NOMO-1 treated with DMSO at 0.1 percent for 48 hours (cell line): ENCODE results near the gene CKMT2.

Experiments
- DNase-seq: peaks from one replicate; lab custom pipeline; 2025; ENCODE audit not compliant: unreplicated experiment; lab: John Stamatoyannopoulos, UW

The CKMT2 gene

DNA sequence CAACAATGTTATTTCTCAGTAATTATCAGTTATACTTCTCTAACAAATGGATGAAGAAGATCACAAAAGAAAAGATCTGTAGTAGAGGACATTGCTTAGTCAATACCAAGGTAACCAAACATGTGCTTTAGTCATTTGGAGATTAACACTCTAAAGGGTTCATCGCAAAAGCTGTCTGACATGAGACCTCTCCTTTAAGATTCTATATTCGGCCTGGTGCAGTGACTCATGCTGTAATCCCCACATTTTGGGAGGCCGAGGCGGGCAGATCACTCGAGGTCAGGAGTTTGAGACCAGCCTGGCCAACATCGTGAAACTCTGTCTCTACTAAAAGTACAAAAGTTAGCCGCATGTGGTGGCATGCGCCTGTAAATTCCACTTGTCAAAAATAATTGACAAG is 18.3 kb upstream of the CKMT2 start:
- no peak for DNase-seq

DNA sequence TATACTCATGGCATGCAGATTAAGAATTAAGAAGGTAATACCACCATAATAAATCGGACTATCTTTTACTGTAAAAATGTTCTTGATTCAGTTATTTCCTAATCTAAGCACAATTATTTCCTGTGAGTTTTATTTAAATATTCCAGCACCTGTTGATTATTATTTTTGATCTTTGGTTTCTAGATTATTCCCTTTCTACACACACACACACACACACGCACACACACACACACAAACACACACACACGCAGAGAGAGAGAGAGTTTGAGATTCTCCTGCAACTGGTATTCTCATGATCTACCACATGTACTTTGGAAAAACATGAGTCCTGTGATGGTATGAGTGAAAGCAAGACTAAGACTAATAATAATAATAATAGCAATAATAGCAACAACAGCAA is 17.0 kb upstream of the CKMT2 start:
- no peak for DNase-seq

DNA sequence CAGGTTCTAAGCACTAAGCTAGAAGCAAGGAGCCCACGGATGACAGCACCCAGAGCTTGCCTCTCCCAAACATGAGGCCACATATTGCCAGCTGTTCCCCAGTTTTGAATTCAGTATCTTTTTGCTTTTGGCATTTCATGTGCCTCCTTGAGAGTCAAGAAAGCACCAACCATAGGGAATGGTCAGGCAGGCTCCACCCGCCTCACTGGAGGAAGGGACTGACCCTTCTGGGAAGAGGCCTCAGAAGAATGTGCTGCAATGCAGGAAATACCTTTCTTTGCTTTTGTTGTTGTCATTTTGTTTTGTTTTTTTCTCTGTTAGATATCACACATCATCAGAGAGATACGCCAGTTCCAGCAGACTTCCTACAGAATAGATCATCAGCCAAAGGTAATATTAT is 13.7 kb upstream of the CKMT2 start:
- DNase-seq = no peak

DNA sequence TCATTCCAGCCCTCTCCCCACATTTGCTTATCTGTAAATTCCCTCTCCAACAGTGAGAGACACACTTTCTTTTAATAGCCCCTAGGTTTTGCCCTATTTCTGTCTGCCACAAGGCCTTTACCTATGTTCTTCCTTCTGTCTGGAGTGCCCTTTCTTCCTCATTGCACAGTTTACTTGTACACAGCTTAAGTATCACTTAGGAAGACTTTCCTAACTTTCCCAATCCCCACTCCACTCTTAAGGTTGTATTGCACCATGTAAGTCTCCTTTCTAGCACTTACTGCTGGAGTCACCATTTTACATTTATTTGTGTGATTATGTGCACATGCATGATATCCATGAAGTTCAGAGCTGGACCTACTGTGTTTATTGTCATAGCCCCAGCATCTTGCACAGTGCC is 10.8 kb upstream of the CKMT2 start:
- no peak for DNase-seq

DNA sequence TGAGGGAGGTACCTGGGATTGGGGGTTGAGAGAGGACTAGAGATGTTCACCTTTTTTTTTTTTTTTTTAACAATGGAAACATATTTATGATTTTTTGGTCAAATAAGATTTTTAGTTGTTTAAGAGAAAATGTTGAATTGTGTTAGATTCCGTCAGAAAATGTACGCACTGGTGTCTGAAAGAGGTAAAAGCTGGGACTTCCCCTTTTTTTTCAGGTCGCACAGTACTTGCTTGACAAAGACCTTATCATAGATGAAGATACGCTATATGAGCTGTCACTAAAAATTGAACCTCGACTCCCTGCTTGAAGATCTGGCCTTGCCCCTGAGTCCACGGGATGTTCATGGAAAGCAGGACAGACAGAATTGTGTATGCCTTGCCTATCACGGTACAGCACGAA is 7.7 kb upstream of the CKMT2 start:
- DNase-seq = no peak

DNA sequence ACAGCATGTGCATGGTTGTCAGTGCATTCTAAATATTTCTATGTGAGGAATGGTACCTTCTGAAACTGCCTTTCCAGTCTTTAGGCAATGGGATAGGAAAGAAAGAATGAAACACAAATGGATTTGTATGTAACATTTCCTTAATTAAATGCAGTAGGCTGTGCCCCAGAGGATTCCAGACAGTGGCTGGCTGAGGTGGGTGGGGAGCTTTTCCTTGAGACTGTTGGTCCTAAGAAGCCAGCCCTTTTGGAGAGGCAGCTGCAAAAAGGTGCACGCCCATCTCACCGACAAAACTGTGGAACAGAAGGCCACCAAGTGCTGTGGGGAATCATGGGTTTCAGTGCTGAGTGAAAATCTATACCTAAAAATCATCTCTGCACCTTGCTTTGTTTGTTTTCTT is 6.8 kb upstream of the CKMT2 start:
- no peak for DNase-seq

DNA sequence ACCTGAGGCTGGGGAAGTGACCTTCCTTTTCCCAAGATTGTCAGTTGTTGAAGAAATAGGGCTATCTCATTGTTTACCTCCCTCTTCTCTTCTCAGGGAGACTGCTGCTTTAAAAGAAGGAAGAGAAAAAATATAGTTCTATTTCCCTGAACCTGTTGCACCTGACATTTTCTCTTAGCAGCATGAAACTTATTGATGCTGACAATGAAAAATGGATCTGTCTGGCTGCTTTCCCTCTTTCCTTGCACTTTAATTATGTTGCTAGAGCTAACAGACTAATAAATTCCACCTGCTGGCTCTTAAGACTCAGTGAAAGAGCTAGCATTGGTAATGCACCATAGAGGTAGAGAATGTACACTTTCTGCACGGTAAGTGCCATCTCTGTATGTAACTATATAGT is 6.2 kb upstream of the CKMT2 start:
- DNase-seq = no peak

DNA sequence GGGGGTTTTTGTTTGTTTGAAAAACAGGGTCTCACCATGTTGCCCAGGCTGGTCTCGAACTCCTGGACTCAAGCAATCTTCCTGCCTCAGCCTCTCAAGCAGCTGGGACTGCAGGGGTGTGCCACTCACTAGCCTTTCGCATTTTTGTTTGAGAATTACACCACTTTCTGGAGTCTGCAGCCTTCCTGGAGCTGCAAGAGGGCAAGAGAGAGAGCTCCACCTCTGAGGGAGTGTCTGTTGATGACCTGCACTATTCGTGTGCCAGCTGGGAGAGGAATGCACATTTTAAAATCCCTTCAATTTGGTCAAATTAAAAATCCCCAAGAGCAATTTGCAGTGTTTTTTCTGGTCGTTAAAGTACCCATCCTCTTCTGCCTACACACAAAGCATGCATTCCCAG is 5.0 kb upstream of the CKMT2 start:
- no peak for DNase-seq

DNA sequence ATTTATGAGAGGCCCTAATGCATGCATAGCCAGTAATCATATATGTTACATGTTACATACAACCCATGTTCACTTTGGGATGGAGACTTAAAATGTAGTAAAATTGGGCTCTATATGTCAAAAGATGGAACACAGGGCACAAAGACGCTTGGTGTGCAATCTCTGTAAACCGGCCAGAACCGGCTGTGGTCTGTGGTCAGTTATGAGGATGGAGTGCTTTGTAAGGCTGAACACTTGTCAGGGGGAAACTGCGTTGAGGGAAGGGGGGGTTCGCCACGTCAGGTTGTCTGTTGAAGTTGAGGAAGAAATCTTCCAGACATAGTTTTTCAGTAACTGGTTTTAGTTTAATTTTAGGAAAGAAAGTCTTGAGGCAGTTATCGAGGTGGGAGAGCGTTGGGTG is 2.7 kb upstream of the CKMT2 start:
- DNase-seq = no peak

DNA sequence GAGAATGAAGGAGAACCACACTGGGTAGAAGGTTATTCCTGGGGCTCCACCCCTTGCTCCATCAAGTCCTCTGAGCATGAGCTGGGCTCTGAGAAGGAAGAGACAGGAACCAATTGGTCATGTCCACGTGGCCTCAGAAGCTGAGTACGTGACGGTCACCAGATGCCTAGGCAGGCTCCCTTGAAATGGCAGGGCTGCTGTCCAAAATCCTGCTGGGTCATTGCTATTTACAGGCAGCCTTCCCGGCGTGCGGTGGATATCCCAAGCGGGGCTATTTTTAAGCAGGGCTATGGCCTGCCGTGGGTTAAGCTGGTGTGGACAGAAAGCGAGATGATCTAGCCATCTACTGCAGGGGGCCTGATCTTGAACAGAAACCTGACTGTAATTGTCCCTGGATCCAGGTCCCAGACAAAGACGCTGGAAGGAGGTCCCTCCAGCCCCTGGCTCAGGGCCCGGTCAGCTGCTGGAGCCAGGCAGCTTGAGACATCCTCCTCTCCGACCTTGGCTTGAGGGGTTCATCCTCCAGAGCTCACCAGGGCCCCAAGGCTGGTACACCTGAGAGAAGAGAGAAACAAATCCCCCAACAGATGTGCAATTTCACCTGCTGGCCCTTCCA is 550 bp upstream of the CKMT2 start:
- no peak for DNase-seq

DNA sequence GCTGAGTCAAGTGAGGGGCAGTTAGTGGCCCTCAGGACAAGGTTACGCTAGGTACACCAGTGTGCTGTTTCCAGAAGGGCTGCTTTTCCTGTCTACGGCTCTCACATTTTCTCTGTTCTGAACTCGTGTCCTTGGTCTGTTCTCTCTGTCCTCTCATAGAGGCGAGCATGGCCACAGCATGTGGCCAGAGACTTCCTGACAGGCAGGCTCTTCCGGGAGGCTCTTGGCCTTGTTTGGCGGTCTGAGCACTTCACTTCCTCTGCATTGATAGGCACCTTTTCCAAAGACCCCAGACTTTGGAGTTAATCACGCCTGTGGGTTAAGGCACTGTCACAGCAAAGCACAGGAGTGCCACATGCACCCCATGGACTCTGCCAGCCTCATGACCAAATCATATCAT is 1.2 kb downstream of the CKMT2 start:
- no peak for DNase-seq

DNA sequence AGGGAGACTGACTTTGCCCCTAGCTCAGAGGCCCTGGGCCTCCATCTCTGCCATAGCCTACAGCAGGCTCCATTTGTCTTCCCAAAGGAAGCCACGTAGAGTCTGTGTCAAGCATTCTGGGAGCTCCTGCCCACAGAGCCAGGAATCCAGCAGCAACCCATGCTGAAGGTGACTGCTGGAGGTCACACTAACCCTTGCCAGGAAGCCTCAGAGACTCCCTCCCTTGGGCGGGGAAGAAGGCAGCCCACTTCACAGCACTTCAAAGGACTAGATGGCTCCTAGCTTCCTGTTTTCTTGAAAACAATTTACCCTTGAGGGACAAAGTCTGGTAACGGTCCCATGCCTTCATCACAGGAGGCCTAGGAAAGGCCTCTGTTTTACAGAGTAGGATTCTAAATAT is 1.7 kb downstream of the CKMT2 start:
- DNase-seq = no peak

DNA sequence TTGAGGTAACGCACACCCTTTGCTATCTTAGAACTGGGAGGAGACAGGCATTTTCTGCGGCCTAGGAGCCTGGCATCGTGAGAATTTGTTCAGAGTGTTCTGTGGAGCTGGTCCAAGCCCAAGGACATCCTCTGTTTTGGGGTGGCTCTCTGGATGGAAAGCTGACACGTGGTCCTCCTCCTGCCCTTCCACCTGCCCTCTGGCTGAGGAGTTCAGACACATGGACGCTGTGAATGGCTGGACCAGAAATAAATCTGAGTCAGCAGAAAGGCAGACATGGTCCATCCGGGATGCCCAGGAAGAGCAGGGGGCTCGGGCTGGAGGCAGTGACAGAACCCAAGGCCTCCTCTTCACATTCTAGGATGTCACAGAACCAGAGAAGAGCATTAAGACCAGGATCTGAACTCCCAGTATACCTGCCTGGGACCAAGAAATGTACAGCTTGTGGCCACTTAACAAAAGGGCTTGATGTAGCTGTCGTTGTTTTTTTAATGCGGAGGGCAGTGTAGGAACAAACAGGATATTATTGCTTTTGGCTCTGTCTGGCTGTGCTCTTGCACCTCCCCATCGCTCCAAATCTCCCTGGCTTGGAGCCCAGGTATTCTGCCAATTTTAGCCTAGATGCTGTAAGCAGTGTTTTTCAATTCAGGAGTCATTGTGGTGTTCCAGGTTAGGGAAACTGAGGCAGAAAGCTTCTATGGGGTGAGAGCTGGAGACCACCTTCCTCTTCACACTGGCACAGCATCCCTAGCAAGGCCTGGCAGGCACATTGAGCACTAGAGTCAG is 2.4 kb downstream of the CKMT2 start:
- DNase-seq = no peak

DNA sequence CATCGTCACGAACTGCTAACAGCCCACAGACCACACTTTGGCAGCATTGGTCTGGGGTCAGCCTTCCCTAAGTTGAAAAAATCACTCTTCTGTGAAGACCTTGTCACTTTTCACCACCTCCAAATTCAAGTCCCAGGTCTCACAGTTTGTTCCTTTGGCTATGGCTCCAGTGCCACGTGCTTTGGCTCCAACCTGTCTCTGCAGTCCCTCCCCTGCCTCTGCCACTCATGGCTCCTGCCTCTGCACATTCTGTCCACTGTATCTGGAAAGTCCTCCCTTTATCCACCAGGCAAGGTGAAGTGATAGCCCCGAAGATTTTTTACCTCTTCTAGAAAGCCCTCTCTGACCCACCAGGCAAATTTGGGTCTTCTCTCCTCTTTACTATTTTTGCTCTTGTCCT is 5.3 kb downstream of the CKMT2 start:
- DNase-seq = no peak

DNA sequence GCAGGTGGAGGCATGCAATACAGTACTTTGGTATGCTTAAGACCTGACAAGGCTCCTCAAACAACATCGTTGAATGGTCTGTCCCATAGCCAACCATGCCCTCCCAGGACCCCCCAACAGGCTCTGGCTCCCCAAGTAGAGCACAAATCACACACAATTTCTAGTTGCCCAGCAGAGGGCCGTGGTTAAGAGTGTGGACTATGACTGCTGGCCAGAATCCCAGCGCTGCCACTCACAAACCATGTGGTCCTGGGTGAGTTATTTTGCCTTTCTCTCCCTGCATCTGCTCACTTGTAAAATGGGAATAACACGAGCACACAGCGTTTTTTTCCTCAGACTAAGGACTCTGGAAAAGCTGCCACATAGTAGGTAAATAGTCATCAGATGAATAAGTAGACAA is 6.5 kb downstream of the CKMT2 start:
- no peak for DNase-seq

DNA sequence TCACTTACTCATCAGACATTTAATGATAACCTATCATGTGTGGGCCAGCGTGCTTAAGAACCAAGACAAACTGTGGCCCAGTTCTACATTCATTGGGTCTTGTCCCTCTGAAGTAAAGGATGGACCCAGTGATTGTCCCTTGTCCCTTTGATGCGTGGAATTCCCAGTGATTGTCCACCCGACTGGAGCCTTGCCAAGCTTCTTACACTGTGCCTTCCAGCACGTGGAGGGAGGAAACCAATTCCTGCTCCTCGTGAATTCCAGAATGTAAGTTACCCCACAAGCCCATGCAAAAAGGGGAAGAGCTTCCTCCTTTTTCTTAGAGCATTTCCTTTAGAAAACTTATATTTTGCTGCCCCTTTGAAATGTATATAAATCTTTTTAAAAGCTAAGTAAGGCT is 7.9 kb downstream of the CKMT2 start:
- DNase-seq = no peak

DNA sequence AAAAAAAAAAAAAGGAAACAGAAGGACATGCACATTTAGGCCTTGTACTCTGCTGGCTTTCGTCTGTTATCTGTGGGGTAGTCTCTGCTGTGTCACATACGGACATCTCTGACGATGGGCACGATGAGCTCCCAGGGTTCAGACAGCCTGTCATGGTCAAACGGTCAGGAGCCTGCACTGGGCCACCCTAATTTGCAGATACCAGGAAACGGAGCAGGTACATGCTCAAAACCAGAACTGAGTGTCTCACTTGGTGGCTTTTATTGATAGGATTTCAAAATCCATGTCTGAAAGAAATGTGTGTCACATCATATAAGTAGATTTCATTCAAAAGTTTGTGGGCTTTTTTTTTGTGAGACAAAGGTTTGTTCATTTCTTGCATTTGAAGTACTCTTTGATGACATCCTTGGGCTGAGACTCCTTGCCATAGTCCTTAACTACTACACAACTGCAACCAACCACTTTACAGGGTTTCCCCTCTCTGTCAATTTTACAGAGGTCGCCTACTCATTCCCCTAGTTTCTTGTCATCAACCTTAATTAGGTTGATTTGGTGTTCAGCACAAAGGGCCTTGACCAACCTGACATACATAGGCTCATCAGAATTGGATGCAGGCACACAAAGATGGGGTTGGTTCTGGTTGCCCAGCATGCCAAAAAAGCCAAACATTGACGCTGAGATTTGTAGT is 9.0 kb downstream of the CKMT2 start:
- DNase-seq = no peak

DNA sequence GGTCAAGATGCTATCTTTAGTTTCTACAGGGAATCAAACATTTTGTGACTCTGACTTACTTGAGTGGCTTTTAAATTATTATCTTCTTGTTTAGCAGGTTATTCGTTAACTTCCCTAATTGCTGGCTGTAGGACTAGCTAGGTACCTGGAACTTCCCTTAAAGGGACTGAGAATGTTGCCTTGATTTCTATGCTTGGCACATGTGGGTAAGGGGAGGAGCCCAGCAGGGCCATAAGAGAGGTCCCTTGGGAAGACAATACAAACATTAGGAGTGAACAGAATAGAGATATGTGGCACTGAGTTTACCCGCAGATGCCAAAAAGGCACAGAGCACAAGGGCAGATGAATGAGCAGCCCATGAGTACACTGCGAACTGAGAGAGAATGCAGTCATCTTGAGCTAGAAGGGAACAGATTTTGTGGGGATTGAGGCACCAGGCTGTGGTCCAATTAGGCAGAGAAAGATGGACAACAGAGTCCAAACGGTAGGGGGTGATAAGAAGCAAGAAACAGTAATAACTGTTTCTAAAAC is 9.8 kb downstream of the CKMT2 start:
- no peak for DNase-seq

DNA sequence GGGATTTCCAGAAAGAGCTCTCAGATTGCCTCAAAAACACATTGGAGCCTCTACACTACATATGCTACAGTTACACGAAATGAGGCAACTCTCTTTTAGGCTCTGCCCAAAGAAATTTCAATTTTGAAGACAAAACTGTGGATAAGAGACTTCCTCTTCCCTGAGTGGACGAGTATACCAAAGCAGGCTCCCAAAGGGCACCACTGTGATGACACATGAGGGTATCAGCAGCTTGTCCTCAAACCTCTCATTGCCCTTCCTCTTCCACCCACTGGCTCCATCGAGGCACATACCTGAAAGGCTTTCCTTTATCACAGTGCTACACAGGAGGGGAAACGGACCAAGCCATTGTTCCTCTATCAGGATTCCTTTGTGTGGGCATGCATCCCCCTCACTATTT is 11.3 kb downstream of the CKMT2 start:
- DNase-seq = no peak

DNA sequence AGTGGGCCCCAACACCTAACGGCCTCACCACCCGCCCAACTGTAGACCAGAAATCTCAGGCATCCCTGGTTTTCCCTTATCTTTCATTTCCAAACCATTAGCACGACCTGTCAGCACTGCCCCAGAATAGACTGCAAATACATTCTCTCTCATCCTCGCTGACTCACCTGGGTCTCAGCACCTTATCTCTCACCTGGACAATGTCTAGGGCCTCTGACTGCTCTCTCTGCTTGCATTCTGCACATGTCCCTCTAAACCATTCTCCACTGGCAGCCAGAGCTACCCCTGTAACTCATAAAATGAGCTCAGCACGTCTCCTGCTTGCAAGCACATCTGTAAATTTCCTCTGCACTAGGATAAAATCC is 12.7 kb downstream of the CKMT2 start:
- DNase-seq = no peak

DNA sequence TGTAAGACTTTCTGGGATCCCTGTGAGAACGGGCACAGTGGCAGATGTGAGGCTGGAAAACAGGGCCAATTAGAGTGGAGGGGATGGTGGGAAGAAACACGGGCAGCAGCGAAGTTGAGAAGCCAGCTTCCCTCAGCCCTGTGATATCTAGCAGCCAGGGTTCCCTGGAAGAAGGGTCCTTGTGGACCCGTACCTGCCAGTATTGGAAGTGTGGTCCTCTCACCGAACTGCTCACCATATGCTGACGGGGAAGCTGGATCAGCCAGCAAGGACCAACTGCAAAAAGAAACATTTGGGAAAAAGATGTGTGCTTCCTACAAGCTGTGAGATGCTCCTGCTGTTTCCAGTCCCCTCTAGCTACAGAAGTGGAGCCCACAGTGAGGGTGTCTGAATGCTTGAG is 13.6 kb downstream of the CKMT2 start:
- no peak for DNase-seq

DNA sequence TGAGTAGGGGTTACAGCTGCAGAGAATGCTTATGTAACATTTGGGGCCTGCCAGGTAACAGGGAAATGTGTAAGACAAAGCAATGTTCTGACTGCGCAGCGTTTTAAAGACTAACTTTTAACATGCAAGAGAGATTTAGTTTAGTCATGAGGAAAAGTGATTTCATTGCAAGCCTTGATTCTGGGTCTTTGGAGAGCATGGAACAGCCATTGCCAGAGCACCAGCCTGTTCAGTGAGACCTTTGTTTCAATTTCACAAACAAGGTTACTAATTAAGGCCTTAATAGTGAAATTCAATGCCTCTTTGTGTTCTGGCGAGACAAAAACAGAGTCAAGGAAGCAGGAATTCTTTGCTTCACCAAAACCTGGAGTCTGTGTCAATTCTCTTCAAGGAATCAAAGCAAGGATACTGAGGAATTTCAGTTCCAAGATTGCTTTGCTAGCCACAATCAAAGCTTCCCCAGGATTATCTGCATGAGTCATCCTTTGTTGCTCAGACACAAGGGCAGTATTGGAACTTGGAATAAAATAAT is 14.4 kb downstream of the CKMT2 start:
- DNase-seq = no peak
